Measurements from ENCODE around the gene SENP3. TPM values are rescaled to one million over a fixed set of nuclear protein-coding genes. Genes with fewer than 3 reads are reported as not detected.
A peak's percentile ranks its signal among the peaks of the same experiment; 100 is the strongest.

Gene SENP3
- total RNA-seq, 1 experiment from 2014 or later: 63.7 TPM

DNA sequence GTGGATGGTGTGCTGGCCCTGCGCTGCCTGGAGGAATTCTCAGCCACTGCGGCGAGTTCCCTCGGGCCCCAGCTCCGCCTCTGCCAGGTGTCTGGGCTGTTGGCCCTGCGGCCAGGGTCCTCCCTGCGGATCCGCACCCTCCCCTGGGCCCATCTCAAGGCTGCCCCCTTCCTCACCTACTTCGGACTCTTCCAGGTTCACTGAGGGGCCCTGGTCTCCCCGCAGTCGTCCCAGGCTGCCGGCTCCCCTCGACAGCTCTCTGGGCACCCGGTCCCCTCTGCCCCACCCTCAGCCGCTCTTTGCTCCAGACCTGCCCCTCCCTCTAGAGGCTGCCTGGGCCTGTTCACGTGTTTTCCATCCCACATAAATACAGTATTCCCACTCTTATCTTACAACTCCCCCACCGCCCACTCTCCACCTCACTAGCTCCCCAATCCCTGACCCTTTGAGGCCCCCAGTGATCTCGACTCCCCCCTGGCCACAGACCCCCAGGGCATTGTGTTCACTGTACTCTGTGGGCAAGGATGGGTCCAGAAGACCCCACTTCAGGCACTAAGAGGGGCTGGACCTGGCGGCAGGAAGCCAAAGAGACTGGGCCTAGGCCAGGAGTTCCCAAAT lies 4.5 kb upstream of the SENP3 start:
- Histone ChIP-seq H3K27ac (ENCODE audit: low read length) (peak overlapping the region; percentile 76; the same call in 1 of the 2 replicates), H3K4me1 (ENCODE audit: control insufficient read depth, insufficient read depth, low read length) (peaks cover 30% of the 10 kb centered on the region), H3K36me3 (ENCODE audit: control insufficient read depth, insufficient read depth, low read length) (peaks cover 1% of the 10 kb centered on the region; the same call in 1 of the 2 replicates), H3K27me3 (ENCODE audit: control insufficient read depth, insufficient read depth, low read length) (no peaks in the 10 kb centered on the region), H3K4me3 (ENCODE audit: low read depth in 2 of 2, low read length in 2 of 2) (no peak overlapping the region), H3K9me3 (ENCODE audit: control insufficient read depth, insufficient read depth, low read depth, low read length) (no peaks in the 10 kb centered on the region)
- no TSS peak for BruUV-seq (replicated peaks)
- intact Hi-C loops (cut with micrococcal nuclease; ENCODE audit: unreplicated experiment) (no loop called here), in situ Hi-C loops (cut with HindIII; ENCODE audit: low pct_unique_long_range_greater_than_20kb, low sequenced_read_pairs) (no loop called here)
- ChIA-PET CTCF (no interaction called here), POLR2A (interaction anchor here (0.6 kb wide), 1 partner anchor 81 kb away, joined by 3 read pairs; no protein-coding TSS in a partner anchor)
- DNase-seq (ENCODE audit: low read depth, low spot score) (no peak), ATAC-seq (no peak)
- TF ChIP-seq, protein P1, sequence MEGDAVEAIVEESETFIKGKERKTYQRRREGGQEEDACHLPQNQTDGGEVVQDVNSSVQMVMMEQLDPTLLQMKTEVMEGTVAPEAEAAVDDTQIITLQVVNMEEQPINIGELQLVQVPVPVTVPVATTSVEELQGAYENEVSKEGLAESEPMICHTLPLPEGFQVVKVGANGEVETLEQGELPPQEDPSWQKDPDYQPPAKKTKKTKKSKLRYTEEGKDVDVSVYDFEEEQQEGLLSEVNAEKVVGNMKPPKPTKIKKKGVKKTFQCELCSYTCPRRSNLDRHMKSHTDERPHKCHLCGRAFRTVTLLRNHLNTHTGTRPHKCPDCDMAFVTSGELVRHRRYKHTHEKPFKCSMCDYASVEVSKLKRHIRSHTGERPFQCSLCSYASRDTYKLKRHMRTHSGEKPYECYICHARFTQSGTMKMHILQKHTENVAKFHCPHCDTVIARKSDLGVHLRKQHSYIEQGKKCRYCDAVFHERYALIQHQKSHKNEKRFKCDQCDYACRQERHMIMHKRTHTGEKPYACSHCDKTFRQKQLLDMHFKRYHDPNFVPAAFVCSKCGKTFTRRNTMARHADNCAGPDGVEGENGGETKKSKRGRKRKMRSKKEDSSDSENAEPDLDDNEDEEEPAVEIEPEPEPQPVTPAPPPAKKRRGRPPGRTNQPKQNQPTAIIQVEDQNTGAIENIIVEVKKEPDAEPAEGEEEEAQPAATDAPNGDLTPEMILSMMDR (IDR thresholded peaks at IDR 0.05): no peak
- no peak for TF ChIP-seq POLR2AphosphoS5 (IDR thresholded peaks at IDR 0.05; ENCODE audit: low read depth, low read length)
- no peak for TF ChIP-seq TCF7L2 (IDR thresholded peaks at IDR 0.05; ENCODE audit: low read depth, low read length)
- no peak for TF ChIP-seq SIN3A (IDR thresholded peaks at IDR 0.05; ENCODE audit: borderline replicate concordance, insufficient read depth, low read depth, low read length)
- TF ChIP-seq, protein P2, sequence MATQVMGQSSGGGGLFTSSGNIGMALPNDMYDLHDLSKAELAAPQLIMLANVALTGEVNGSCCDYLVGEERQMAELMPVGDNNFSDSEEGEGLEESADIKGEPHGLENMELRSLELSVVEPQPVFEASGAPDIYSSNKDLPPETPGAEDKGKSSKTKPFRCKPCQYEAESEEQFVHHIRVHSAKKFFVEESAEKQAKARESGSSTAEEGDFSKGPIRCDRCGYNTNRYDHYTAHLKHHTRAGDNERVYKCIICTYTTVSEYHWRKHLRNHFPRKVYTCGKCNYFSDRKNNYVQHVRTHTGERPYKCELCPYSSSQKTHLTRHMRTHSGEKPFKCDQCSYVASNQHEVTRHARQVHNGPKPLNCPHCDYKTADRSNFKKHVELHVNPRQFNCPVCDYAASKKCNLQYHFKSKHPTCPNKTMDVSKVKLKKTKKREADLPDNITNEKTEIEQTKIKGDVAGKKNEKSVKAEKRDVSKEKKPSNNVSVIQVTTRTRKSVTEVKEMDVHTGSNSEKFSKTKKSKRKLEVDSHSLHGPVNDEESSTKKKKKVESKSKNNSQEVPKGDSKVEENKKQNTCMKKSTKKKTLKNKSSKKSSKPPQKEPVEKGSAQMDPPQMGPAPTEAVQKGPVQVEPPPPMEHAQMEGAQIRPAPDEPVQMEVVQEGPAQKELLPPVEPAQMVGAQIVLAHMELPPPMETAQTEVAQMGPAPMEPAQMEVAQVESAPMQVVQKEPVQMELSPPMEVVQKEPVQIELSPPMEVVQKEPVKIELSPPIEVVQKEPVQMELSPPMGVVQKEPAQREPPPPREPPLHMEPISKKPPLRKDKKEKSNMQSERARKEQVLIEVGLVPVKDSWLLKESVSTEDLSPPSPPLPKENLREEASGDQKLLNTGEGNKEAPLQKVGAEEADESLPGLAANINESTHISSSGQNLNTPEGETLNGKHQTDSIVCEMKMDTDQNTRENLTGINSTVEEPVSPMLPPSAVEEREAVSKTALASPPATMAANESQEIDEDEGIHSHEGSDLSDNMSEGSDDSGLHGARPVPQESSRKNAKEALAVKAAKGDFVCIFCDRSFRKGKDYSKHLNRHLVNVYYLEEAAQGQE (IDR thresholded peaks at IDR 0.05; ENCODE audit: insufficient read depth in 1 of 2, low read depth in 2 of 2, low read length in 1 of 2): no peak

DNA sequence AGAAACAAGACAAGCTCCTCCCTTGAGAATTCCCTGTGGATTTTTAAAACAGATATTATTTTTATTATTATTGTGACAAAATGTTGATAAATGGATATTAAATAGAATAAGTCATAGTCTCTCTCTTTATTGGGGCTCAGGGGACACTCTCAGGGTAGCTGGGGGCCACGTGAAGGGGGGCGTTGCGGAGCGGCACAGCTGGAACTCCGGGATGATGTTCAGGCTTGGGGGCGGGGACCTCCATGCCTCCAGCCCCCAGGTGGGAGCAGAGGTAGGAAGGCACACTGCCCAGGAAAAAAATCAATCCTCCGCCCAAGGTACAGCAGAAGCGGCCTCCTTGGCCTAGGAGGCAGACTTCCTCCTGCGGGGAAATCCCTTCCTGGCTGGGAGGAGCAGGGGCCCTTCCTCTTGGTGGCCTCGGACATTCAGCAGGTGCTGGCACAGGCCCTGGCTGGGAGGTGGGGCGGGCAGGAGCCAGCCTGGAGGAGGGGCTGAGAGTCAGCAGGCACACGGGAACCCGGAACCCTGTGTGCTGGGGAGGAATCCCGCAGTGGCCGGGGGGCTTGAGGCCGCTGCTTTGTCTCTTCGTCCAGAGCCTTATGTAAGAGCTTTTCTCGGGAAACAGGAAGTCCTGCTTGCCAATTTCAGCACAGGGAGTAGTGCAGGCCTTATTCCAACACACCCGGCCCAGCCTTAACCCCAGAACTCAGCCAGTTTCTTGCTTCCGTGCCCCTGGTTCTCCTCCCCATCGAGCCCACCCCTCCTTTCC lies 3.8 kb upstream of the SENP3 start:
- H3K4me3 ChIP-seq (ENCODE audit: low read depth in 2 of 2, low read length in 2 of 2): peak overlapping the region in 1 of 2 experiments; percentile 23; a peak in 2 of 4 replicates
- in situ Hi-C loops (cut with HindIII; ENCODE audit: low pct_unique_long_range_greater_than_20kb, low sequenced_read_pairs): no loop called here
- POLR2A ChIA-PET: no interaction called here
- H3K4me1 ChIP-seq (ENCODE audit: control insufficient read depth, insufficient read depth, low read length): peaks cover 30% of the 10 kb centered on the region
- no peaks in the 10 kb centered on the region for H3K9me3 ChIP-seq (ENCODE audit: control insufficient read depth, insufficient read depth, low read depth, low read length)
- peak; percentile 44 for ATAC-seq
- H3K36me3 ChIP-seq (ENCODE audit: control insufficient read depth, insufficient read depth, low read length): peaks cover 4% of the 10 kb centered on the region; the same call in 1 of the 2 replicates
- TF ChIP-seq, protein P1 (IDR thresholded peaks at IDR 0.05): no peak
- TF ChIP-seq SIN3A (IDR thresholded peaks at IDR 0.05; ENCODE audit: borderline replicate concordance, insufficient read depth, low read depth, low read length) (no peak), TCF7L2 (IDR thresholded peaks at IDR 0.05; ENCODE audit: low read depth, low read length) (no peak), POLR2AphosphoS5 (IDR thresholded peaks at IDR 0.05; ENCODE audit: low read depth, low read length) (no peak)
- TF ChIP-seq, protein P2 (IDR thresholded peaks at IDR 0.05; ENCODE audit: insufficient read depth in 1 of 2, low read depth in 2 of 2, low read length in 1 of 2): no peak
- BruUV-seq (replicated peaks): no TSS peak
- DNase-seq (ENCODE audit: low read depth, low spot score): no peak
- peak overlapping the region; percentile 76 for H3K27ac ChIP-seq (ENCODE audit: low read length)
- intact Hi-C loops (cut with micrococcal nuclease; ENCODE audit: unreplicated experiment): no loop called here
- CTCF ChIA-PET: interaction anchor here (0.6 kb wide), 1 partner anchor 151 kb away, joined by 4 read pairs; no protein-coding TSS in a partner anchor
- H3K27me3 ChIP-seq (ENCODE audit: control insufficient read depth, insufficient read depth, low read length): no peaks in the 10 kb centered on the region

Data from Panc1 (cell line).